GM23248 (cell line): ENCODE data around the gene CELSR1.

Experiments used
- EZH2 ChIP-seq: fragments of 200-600 bp; sonication (generic); IDR thresholded peaks from 2 replicates; pipeline ENCODE4 v1.6.1; 2018; ENCODE audit warnings: antibody characterized with exemption, mild to moderate bottlenecking; ENCODE audit not compliant: insufficient read depth, poor library complexity, severe bottlenecking
- EZH2phosphoT487 ChIP-seq: fragments of 200-600 bp; sonication (generic); IDR thresholded peaks from 2 replicates; pipeline ENCODE4 v1.6.1; 2018; ENCODE audit warnings: antibody characterized with exemption, moderate library complexity, mild to moderate bottlenecking, low read depth; ENCODE audit not compliant: insufficient read depth

DNA sequence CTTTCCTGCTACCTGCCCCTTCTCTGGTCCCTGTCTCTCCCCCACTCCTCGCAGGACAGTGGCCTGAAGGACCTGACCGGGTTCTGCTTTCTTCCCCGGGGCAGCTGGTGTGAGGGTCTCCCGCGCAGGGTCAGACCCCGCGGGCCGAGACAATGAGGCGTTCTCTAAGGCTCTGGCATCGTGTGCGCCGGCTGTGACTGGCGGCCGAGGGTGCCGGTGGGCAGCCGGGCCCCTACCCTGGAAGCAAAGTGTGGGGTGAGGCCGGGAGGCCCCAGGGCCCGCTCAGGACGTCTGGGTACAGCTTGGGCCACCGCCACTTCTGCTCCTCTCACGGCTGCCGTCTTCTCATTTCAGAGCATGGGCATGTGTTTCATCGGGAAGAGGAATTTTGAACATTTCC is 185.7 kb downstream of the CELSR1 start:
- TF ChIP-seq EZH2 (no peak), EZH2phosphoT487 (no peak)
